ENCODE measurements around the gene PBX2. TPM values are rescaled to one million over a fixed set of nuclear protein-coding genes. Genes with fewer than 3 reads are reported as not detected.

The PBX2 gene
- total RNA-seq, 4 donors from 2014 or later, result 55.0 to 75.0 (median 61.9) TPM

Small RNA genes within 50 kb of the gene (small RNA-seq; reads per million reads assigned to genes)
- gene AL662884.1 (not detected), gene MIR6833 (not detected)

Other genes with a start within 250 kb of the PBX2 start
- 10 to 100 TPM; 15.7 to 66.5 (median 26.2) TPM for gene CFB, start 244.1 kb downstream of the PBX2 start, total RNA-seq
- gene NELFE, start 231.2 kb downstream of the PBX2 start, total RNA-seq, result 100 to 1,000 TPM in 1 of 4 donors, 10 to 100 TPM in 3; 74.1 to 101 (median 88.6) TPM
- 10 to 100 TPM; 47.1 to 83.1 (median 48.2) TPM for gene SKIC2, start 231.0 kb downstream of the PBX2 start, total RNA-seq
- gene DXO, start 218.1 kb downstream of the PBX2 start, total RNA-seq, result 10 to 100 TPM; 16.2 to 46.1 (median 34.3) TPM
- gene C4A, start 208.1 kb downstream of the PBX2 start, total RNA-seq, result 100 to 1,000 TPM; 230 to 361 (median 258) TPM
- 100 to 1,000 TPM; 266 to 420 (median 299) TPM for gene C4B, start 175.4 kb downstream of the PBX2 start, total RNA-seq
- gene CYP21A2, start 151.8 kb downstream of the PBX2 start, total RNA-seq, result 10 to 100 TPM in 1 of 4 donors, 1 to 10 TPM in 3; 1.0 to 15.3 (median 3.9) TPM
- gene TNXB, start 80.9 kb downstream of the PBX2 start, total RNA-seq, result 100 to 1,000 TPM; 231 to 547 (median 297) TPM
- 100 to 1,000 TPM in 3 of 4 donors, 10 to 100 TPM in 1; 74.3 to 121 (median 102) TPM for gene ATF6B, start 62.0 kb downstream of the PBX2 start, total RNA-seq
- gene FKBPL, start 59.9 kb downstream of the PBX2 start, total RNA-seq, result 1 to 10 TPM; 1.3 to 5.4 (median 3.0) TPM
- gene PRRT1, start 38.3 kb downstream of the PBX2 start, total RNA-seq, result 1 to 10 TPM in 2 of 4 donors, under 1 TPM in 2; 0.21 to 2.7 (median 1.7) TPM
- gene PPT2, start 36.1 kb downstream of the PBX2 start, total RNA-seq, result 10 to 100 TPM; 33.0 to 75.2 (median 40.1) TPM
- 100 to 1,000 TPM; 108 to 388 (median 270) TPM for gene EGFL8, start 25.6 kb downstream of the PBX2 start, total RNA-seq
- gene AGPAT1, start 14.1 kb downstream of the PBX2 start, total RNA-seq, result 10 to 100 TPM; 45.3 to 52.2 (median 48.1) TPM
- 100 to 1,000 TPM in 2 of 4 donors, 10 to 100 TPM in 2; 74.5 to 117 (median 107) TPM for gene RNF5, start 11.8 kb downstream of the PBX2 start, total RNA-seq
- gene AGER, start 5.9 kb downstream of the PBX2 start, total RNA-seq, result 10 to 100 TPM in 1 of 4 donors, 1 to 10 TPM in 3; 4.0 to 12.7 (median 5.8) TPM
- gene GPSM3, start 2.4 kb upstream of the PBX2 start, total RNA-seq, result 10 to 100 TPM in 2 of 4 donors, 1 to 10 TPM in 2; 5.9 to 17.7 (median 8.8) TPM
- gene NOTCH4, start 33.9 kb upstream of the PBX2 start, total RNA-seq, result 10 to 100 TPM; 22.4 to 50.2 (median 31.9) TPM
- not detected for gene TSBP1, start 181.7 kb upstream of the PBX2 start, total RNA-seq
- gene BTNL2, start 217.0 kb upstream of the PBX2 start, total RNA-seq, result not detected
- 100 to 1,000 TPM; 179 to 620 (median 253) TPM for gene HLA-DRA, start 249.7 kb upstream of the PBX2 start, total RNA-seq

Data from tibial nerve (tissue), 4 donors.